ENCODE data around the gene KCNK7.
"Not testable (repeated sequence)": the region's sequence is repeated elsewhere in the genome, so short reads cannot be mapped to it uniquely, and the experiment has no call there.

Gene KCNK7

GRCh38 chr11:65569164-65569972, 26.2 kb downstream of the KCNK7 start:
- H3K36me3 Mint-ChIP-seq (ENCODE audit: low read depth) = no peaks in the 10 kb centered on the region
- DNase-seq = no peak
- peaks cover 2% of the 10 kb centered on the region for H3K27me3 Mint-ChIP-seq (ENCODE audit: low read depth, poor library complexity)
- H3K4me3 Mint-ChIP-seq = peak overlapping the region; percentile 97
- peak overlapping the region; percentile 98 for H3K27ac Mint-ChIP-seq
- no peaks in the 10 kb centered on the region for H3K9me3 Mint-ChIP-seq
- peaks cover 77% of the 10 kb centered on the region for H3K4me1 Mint-ChIP-seq
- TF ChIP-seq CTCF (IDR thresholded peaks at IDR 0.05) = no peak

GRCh38 chr11:65565624-65566453, 29.8 kb downstream of the KCNK7 start:
- TF ChIP-seq CTCF (IDR thresholded peaks at IDR 0.05) = no peak
- no peaks in the 10 kb centered on the region for H3K9me3 Mint-ChIP-seq
- H3K4me1 Mint-ChIP-seq = peaks cover 75% of the 10 kb centered on the region
- H3K27me3 Mint-ChIP-seq (ENCODE audit: low read depth, poor library complexity) = peaks cover 6% of the 10 kb centered on the region
- H3K4me3 Mint-ChIP-seq = no peak overlapping the region
- H3K36me3 Mint-ChIP-seq (ENCODE audit: low read depth) = no peaks in the 10 kb centered on the region
- no peak overlapping the region for H3K27ac Mint-ChIP-seq
- no peak for DNase-seq

GRCh38 chr11:65564879-65565559, 30.6 kb downstream of the KCNK7 start:
- not testable (repeated sequence) for H3K36me3 Mint-ChIP-seq (ENCODE audit: low read depth); DNase-seq; H3K27me3 Mint-ChIP-seq (ENCODE audit: low read depth, poor library complexity); H3K27ac Mint-ChIP-seq; H3K4me3 Mint-ChIP-seq; H3K9me3 Mint-ChIP-seq
- H3K4me1 Mint-ChIP-seq = peaks cover 76% of the 10 kb centered on the region

GRCh38 chr11:65563601-65564000, 32.0 kb downstream of the KCNK7 start:
- Mint-ChIP-seq H3K4me1 (peaks cover 75% of the 10 kb centered on the region), H3K9me3 (no peaks in the 10 kb centered on the region), H3K27me3 (ENCODE audit: low read depth, poor library complexity) (peaks cover 4% of the 10 kb centered on the region), H3K36me3 (ENCODE audit: low read depth) (no peaks in the 10 kb centered on the region), H3K4me3 (no peak overlapping the region), H3K27ac (no peak overlapping the region)
- no peak for DNase-seq
- no peak for TF ChIP-seq CTCF (IDR thresholded peaks at IDR 0.05)

- TF ChIP-seq CTCF (IDR thresholded peaks at IDR 0.05) = no peak
- H3K36me3 Mint-ChIP-seq (ENCODE audit: low read depth) = no peaks in the 10 kb centered on the region
- no peaks in the 10 kb centered on the region for H3K9me3 Mint-ChIP-seq
- no peak for DNase-seq
- peaks cover 4% of the 10 kb centered on the region for H3K27me3 Mint-ChIP-seq (ENCODE audit: low read depth, poor library complexity)
- H3K27ac Mint-ChIP-seq = no peak overlapping the region
- no peak overlapping the region for H3K4me3 Mint-ChIP-seq
- peaks cover 67% of the 10 kb centered on the region for H3K4me1 Mint-ChIP-seq
These were observed 32.8 kb downstream of the KCNK7 start for GRCh38 chr11:65562788-65563187.

- H3K36me3 Mint-ChIP-seq (ENCODE audit: low read depth) = no peaks in the 10 kb centered on the region
- H3K4me3 Mint-ChIP-seq = peak overlapping the region; percentile 71
- H3K27ac Mint-ChIP-seq = peak overlapping the region; percentile 84
- no peaks in the 10 kb centered on the region for H3K9me3 Mint-ChIP-seq
- no peak for TF ChIP-seq CTCF (IDR thresholded peaks at IDR 0.05)
- peaks cover 4% of the 10 kb centered on the region for H3K27me3 Mint-ChIP-seq (ENCODE audit: low read depth, poor library complexity)
- H3K4me1 Mint-ChIP-seq = peaks cover 71% of the 10 kb centered on the region
- no peak for DNase-seq
These were observed 33.6 kb downstream of the KCNK7 start for GRCh38 chr11:65562020-65562419.

Data from nephron progenitor cell (in vitro differentiated cells).